ENCODE data around the gene CMIP.

Gene CMIP

GRCh38 chr16:81545470-81546250, 101.1 kb downstream of the CMIP start:
- in situ Hi-C loops (cut with HindIII; ENCODE audit: low sequenced_read_pairs): no loop called here

GRCh38 chr16:81546781-81547180, 102.2 kb downstream of the CMIP start:
- in situ Hi-C loops (cut with HindIII; ENCODE audit: low sequenced_read_pairs): no loop called here

- in situ Hi-C loops (cut with HindIII; ENCODE audit: low sequenced_read_pairs): no loop called here
These were observed 102.8 kb downstream of the CMIP start for GRCh38 chr16:81547194-81547938.

GRCh38 chr16:81547939-81548216, 103.3 kb downstream of the CMIP start:
- in situ Hi-C loops (cut with HindIII; ENCODE audit: low sequenced_read_pairs): no loop called here

- in situ Hi-C loops (cut with HindIII; ENCODE audit: low sequenced_read_pairs): no loop called here
These were observed 103.9 kb downstream of the CMIP start for GRCh38 chr16:81548551-81548875.

- in situ Hi-C loops (cut with HindIII; ENCODE audit: low sequenced_read_pairs): no loop called here
These were observed 104.4 kb downstream of the CMIP start for GRCh38 chr16:81548876-81549546.

GRCh38 chr16:81549547-81550431, 105.2 kb downstream of the CMIP start:
- in situ Hi-C loops (cut with HindIII; ENCODE audit: low sequenced_read_pairs): no loop called here

GRCh38 chr16:81550432-81550808, 105.8 kb downstream of the CMIP start:
- in situ Hi-C loops (cut with HindIII; ENCODE audit: low sequenced_read_pairs): no loop called here

GRCh38 chr16:81551151-81551808, 106.7 kb downstream of the CMIP start:
- in situ Hi-C loops (cut with HindIII; ENCODE audit: low sequenced_read_pairs): no loop called here

- in situ Hi-C loops (cut with HindIII; ENCODE audit: low sequenced_read_pairs): no loop called here
These were observed 107.3 kb downstream of the CMIP start for GRCh38 chr16:81551821-81552304.

- in situ Hi-C loops (cut with HindIII; ENCODE audit: low sequenced_read_pairs): no loop called here
These were observed 108.1 kb downstream of the CMIP start for GRCh38 chr16:81552743-81553079.

GRCh38 chr16:81553080-81553813, 108.6 kb downstream of the CMIP start:
- in situ Hi-C loops (cut with HindIII; ENCODE audit: low sequenced_read_pairs): no loop called here

- in situ Hi-C loops (cut with HindIII; ENCODE audit: low sequenced_read_pairs): no loop called here
These were observed 109.4 kb downstream of the CMIP start for GRCh38 chr16:81553814-81554675.

- in situ Hi-C loops (cut with HindIII; ENCODE audit: low sequenced_read_pairs): loop anchor here (5.0 kb wide), 1 partner anchor 63 kb away; no protein-coding TSS in a partner anchor
These were observed 110.4 kb downstream of the CMIP start for GRCh38 chr16:81554979-81555378.

GRCh38 chr16:81555660-81556059, 111.1 kb downstream of the CMIP start:
- in situ Hi-C loops (cut with HindIII; ENCODE audit: low sequenced_read_pairs): loop anchor here (5.0 kb wide), 1 partner anchor 63 kb away; no protein-coding TSS in a partner anchor

GRCh38 chr16:81556715-81557284, 112.2 kb downstream of the CMIP start:
- in situ Hi-C loops (cut with HindIII; ENCODE audit: low sequenced_read_pairs): loop anchor here (5.0 kb wide), 1 partner anchor 64 kb away; no protein-coding TSS in a partner anchor

GRCh38 chr16:81558077-81558443, 113.5 kb downstream of the CMIP start:
- in situ Hi-C loops (cut with HindIII; ENCODE audit: low sequenced_read_pairs): loop anchor here (5.0 kb wide), 1 partner anchor 66 kb away; no protein-coding TSS in a partner anchor

GRCh38 chr16:81558444-81559175, 114.0 kb downstream of the CMIP start:
- in situ Hi-C loops (cut with HindIII; ENCODE audit: low sequenced_read_pairs): loop anchor here (5.0 kb wide), 1 partner anchor 66 kb away; no protein-coding TSS in a partner anchor
